Omental fat pad (tissue), 4 donors: ENCODE results near the gene MIER3. TPM values are rescaled to one million over a fixed set of nuclear protein-coding genes. Genes with fewer than 3 reads are reported as not detected.
A peak's percentile ranks its signal among the peaks of the same experiment; 100 is the strongest.

Source experiments
- ATAC-seq: fragments of 150-250 bp; one replicate; pipeline ENCODE4 v1.9.1; 2016; ENCODE audit warnings: mild to moderate bottlenecking, moderate library complexity; ENCODE audit not compliant: low FRiP score
- DNase-seq: peaks from one replicate; pipeline ENCODE4 v3.0.0-alpha.2; 2019; ENCODE audit warnings: low spot score
- total RNA-seq, 4 donors: library from RNA; depleted of rRNA; stranded (reverse); fragments of >200 nt; gene quantifications; one replicate each; pipeline ENCODE4 v1.1.0, GENCODE V29; 2016
- TF ChIP-seq, protein P1 (sequence below), 3 donors: fragments of 450-650 bp; IDR thresholded peaks; one replicate each; pipeline ENCODE4 v1.5.1; 2016 to 2017; ENCODE audit warnings: antibody characterized with exemption in 3 of 3, mild to moderate bottlenecking in 3 of 3, moderate library complexity in 2 of 3

MIER3 gene, protein sequence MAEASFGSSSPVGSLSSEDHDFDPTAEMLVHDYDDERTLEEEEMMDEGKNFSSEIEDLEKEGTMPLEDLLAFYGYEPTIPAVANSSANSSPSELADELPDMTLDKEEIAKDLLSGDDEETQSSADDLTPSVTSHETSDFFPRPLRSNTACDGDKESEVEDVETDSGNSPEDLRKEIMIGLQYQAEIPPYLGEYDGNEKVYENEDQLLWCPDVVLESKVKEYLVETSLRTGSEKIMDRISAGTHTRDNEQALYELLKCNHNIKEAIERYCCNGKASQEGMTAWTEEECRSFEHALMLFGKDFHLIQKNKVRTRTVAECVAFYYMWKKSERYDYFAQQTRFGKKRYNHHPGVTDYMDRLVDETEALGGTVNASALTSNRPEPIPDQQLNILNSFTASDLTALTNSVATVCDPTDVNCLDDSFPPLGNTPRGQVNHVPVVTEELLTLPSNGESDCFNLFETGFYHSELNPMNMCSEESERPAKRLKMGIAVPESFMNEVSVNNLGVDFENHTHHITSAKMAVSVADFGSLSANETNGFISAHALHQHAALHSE
- 10 to 100 TPM; 15.4 to 57.8 (median 30.6) TPM for total RNA-seq

DNA sequence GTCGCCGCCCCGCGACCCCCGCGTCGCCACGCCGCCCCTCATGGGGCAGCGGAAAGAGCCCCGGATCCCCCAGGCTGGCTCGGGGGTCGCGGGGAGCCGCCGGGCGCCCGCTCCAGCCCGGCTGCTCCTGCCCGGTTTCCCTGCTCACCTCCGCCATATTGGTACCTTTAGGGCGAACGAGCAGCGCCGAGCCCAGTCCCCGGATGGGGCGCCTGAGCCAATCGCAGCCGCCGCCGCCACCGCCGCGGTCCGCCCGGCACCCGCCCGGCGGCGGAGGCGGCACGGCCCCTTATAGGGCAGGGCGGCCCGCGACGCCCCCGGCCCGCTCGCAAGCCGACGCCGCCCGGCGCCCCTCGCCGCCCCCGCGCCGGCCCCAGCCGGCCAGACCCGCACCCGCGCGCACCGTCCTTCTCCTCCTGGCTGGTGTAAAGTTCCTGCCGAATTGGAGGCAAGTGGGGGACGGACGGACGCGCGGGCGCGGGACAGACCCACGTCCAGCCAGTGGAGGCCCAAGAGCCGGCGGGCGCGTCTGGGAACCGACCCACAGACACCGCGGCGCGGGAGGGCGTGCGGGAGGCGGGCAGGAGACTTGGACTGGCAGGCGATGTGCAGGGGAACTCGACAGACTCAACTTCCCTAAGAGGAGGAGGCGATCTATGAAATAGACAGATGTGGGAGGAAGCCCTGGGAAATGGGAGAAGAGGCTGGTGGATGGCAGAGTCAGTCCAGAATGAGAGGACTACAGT, at the start of gene MIER3:
Gene MIER3, minus strand, starts transcription at position 178 of the 746 bp plus-strand sequence. Its CDS starts 21 bp downstream, at position 157.
- TF ChIP-seq, protein P1, sequence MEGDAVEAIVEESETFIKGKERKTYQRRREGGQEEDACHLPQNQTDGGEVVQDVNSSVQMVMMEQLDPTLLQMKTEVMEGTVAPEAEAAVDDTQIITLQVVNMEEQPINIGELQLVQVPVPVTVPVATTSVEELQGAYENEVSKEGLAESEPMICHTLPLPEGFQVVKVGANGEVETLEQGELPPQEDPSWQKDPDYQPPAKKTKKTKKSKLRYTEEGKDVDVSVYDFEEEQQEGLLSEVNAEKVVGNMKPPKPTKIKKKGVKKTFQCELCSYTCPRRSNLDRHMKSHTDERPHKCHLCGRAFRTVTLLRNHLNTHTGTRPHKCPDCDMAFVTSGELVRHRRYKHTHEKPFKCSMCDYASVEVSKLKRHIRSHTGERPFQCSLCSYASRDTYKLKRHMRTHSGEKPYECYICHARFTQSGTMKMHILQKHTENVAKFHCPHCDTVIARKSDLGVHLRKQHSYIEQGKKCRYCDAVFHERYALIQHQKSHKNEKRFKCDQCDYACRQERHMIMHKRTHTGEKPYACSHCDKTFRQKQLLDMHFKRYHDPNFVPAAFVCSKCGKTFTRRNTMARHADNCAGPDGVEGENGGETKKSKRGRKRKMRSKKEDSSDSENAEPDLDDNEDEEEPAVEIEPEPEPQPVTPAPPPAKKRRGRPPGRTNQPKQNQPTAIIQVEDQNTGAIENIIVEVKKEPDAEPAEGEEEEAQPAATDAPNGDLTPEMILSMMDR (IDR thresholded peaks at IDR 0.05), result no peak
- peak; percentile 98 for ATAC-seq
- DNase-seq, result peak; percentile 27

DNA sequence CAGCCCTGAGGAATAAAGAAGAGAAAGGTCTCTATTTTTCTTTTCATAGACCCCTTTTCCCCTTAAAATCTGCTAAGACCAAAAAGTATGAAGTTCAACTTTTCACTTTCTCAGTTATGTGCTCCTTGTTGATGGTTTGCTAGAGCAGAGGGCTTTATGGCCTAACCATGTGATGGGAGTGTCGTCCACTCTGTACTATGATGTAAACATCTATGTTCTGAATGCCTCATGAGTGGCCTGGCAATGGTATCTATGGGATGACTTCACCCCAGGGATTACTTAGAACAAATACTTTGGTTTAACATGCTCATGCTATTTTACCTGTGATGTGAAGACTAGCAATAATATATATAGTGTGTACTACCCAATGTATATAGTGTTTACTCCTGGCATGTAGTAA, 43.7 kb upstream of the MIER3 start:
- ATAC-seq (no peak), DNase-seq (no peak)
- TF ChIP-seq, protein P1 (IDR thresholded peaks at IDR 0.05), result no peak

DNA sequence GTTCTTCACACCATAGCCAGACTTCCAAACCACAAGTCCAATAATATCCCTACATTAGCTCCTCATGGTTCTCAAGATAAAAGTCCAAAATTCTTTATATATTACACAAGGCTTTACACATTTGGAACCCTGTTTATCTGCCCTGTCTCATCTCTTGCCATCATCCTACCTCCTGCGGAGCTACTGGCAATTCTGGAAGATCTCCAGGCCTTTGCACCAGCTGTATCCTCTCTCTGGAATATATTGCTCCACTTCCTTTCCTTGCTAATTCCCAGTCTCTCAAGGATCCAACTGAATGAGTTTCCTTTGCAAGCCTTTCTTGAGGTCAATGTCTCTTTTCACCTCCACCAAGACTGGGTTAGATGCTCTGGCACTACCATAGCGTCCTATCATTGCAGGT, 41.3 kb upstream of the MIER3 start:
- ATAC-seq, result no peak
- TF ChIP-seq, protein P1 (IDR thresholded peaks at IDR 0.05), result no peak
- DNase-seq, result no peak

DNA sequence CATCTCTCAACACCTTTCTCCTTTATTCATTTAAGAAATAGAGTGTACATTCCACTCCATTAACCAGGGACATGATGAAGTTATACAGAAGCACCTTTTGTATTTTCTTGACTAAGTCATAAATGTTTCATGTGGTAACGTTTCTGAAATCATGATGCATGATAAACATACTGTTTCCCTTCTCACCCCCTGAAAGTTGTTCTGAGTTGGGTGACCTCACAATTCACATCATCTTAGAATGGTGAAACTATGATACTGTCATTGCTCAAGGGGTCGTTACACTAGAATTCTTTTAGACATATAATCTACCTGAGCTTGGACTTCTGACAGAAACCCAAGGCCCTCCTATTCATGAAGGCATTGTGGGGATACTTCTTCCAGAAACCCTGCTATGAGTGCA, 37.8 kb upstream of the MIER3 start:
- ATAC-seq, result no peak
- TF ChIP-seq, protein P1 (IDR thresholded peaks at IDR 0.05), result no peak
- no peak for DNase-seq

DNA sequence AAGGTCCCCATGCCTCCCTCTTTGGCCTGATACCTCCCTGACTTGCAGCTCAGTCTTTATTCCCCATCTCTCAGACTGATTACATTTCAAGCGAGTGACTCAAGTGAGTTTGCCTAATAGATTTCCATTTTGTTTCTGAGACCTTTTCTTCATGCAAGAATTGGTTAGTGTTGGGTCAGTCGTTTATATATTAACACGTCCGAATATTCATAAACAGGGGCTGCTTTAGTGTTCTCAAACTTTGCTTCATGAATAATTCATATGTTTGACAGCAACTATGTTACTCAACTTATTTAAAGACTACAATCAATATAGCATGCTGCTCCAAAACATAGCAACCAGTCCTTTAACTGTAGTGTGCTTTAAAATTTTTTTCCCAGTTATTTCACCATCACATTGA, 36.6 kb upstream of the MIER3 start:
- ATAC-seq (no peak), DNase-seq (no peak)
- TF ChIP-seq, protein P1 (IDR thresholded peaks at IDR 0.05), result no peak

DNA sequence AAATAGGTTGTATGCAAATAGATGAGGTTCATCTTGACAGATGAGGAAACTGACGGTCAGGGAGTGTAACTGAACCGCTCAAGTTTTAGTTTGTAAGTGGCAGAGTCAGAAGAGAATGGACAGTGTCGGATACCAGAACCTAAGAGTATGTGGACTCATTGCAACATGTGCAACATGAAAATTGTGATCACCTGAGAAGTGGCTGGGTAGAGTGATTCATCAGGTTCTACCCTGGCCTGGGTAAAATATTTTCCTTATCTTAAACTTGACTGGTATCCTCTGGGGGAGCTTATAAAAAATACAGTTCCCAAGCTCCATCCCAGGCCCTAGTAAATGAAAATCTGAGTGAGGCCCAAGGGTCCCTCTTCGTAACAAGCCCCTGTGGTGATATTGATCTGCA, 35.2 kb upstream of the MIER3 start:
- ATAC-seq (no peak), DNase-seq (no peak)
- TF ChIP-seq, protein P1 (IDR thresholded peaks at IDR 0.05), result no peak
